GM12892 (cell line): ENCODE data around the gene PRR11.

Experiments
- POLR2A ChIP-seq: IDR thresholded peaks from 2 replicates; pipeline ENCODE4 v1.6.1; 2011; ENCODE audit warnings: low read depth, low read length, control low read depth
- POLR2AphosphoS5 ChIP-seq: IDR thresholded peaks from 2 replicates; pipeline ENCODE4 v1.6.1; 2011; ENCODE audit warnings: low read depth, low read length, control low read depth
- TAF1 ChIP-seq: IDR thresholded peaks from 2 replicates; pipeline ENCODE4 v1.6.1; 2011; ENCODE audit warnings: low read depth, mild to moderate bottlenecking, control low read depth, low read length, borderline replicate concordance

GRCh38 chr17:59108400-59109102, 47.0 kb upstream of the PRR11 start:
- TF ChIP-seq POLR2A (no peak), TAF1 (no peak), POLR2AphosphoS5 (no peak)
